Measurements from ENCODE around the gene RIN3.

The RIN3 gene

DNA sequence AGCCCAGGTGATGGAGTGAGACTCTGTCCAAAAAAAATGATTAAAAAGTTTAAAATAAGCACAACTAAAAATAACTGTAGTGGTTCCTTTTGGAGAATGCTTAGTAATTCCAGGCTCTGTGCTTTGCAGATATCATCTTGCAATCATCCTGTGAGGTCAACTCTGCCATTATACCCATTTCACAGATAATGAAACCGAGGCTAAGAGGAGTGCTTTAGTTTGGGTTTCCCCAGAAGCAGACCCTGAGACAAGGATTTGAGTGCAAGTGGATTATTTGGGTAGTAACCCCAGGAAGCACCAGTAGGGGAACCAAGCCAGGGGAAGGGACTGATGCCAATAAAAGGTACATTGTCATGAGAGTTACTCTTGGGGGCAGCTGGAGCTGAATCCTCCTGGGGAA, 44.7 kb downstream of the RIN3 start:
- DNase-seq = no peak

DNA sequence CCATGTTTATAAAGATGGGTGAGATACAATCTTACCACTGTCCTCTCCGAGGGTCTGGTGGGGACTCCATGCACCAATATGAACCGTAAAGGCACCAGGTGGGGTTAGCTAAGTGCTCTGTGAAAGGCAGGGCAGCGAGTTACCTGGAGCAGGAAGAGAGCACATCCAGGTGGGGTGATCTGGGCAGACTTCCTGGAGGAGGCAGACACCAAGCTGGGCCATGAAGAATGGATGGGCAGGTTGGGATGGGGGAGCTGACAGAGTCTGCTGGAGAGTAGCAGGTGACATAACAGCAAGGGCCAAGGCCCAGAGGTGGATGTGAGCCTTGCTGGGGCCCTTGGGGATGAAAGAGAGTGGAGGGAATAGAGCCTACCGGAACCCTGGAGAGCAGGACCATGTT, 45.9 kb downstream of the RIN3 start:
- no peak for DNase-seq

- no peak for DNase-seq
Observed at GRCh38 chr14:92560106-92560865, 46.7 kb downstream of the RIN3 start.

DNA sequence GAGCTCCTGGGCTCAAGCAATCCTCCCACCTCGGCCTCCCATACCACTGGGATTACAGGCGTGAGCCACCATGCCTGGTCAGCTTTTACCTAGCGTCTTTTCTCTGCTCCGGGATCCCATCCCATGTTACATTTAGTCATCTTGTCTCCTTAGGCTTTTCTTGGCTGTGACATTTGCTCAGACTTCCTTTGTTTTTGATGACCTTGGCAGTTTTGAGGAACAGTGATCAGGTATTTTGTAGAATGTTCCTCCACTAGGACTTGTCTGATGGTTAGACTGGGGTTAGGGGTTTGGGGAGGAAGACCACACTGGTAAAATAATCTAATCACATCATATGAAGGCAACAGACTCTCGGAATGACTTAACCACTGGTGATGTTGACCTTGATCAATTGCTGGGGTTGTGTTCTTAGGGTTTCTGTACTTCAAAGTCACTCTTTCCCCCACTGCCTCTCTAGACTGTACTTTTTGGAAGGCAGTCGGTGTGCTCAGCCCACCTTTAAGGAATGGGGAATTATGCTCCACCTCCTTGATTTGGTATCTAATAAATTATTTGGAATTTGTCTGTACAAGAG, 48.4 kb downstream of the RIN3 start:
- no peak for DNase-seq

GRCh38 chr14:92563359-92563758, 49.8 kb downstream of the RIN3 start:
- no peak for DNase-seq

DNA sequence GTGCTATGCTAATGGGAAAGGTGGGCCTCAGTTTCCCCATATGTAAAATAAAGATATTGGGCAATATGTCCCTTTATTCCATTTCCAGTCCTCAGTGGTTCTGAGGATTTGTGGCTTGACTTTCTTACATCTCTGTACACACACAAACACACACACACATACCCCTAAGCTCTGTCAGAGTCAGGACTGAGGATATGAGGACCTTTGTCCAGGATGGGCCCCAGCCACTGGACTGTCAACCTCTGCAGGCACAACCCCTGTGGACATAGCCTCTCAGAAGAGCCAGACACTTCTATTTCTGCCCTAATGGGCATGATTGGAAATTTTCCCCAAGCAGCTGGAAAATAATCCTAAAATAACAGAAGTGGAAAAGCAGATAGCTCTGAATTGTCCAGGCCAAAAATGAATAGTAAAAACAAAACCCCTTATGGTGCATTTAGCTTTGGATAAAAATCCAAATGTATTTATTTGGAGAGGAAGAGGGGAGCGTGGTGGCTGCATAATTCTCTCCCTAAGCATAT, 50.2 kb downstream of the RIN3 start:
- no peak for DNase-seq

GRCh38 chr14:92564344-92565039, 50.9 kb downstream of the RIN3 start:
- DNase-seq = no peak

GRCh38 chr14:92565040-92565717, 51.6 kb downstream of the RIN3 start:
- DNase-seq = no peak

DNA sequence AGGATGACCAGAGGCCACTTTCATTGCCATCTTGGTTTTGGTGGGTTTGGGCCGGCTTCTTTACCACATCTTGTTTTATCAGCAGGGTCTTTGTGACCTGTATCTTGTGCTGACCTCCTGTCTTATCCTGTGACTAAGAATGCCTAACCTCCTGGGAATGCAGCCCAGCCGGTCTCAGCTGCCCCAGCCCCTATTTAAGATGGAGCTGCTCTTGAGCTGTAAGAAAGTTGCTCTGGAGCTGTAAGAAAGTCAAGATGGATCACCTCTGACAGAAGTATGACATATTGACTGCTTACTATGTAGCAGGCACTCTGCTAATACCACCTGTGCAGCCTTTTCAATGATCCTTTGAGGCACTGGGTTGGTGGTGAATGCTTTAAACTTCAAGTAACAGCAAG, 52.1 kb downstream of the RIN3 start:
- no peak for DNase-seq

- no peak for DNase-seq
Observed at GRCh38 chr14:92567173-92567725, 53.7 kb downstream of the RIN3 start.

- no peak for DNase-seq
Observed at GRCh38 chr14:92568621-92569479, 55.3 kb downstream of the RIN3 start.

DNA sequence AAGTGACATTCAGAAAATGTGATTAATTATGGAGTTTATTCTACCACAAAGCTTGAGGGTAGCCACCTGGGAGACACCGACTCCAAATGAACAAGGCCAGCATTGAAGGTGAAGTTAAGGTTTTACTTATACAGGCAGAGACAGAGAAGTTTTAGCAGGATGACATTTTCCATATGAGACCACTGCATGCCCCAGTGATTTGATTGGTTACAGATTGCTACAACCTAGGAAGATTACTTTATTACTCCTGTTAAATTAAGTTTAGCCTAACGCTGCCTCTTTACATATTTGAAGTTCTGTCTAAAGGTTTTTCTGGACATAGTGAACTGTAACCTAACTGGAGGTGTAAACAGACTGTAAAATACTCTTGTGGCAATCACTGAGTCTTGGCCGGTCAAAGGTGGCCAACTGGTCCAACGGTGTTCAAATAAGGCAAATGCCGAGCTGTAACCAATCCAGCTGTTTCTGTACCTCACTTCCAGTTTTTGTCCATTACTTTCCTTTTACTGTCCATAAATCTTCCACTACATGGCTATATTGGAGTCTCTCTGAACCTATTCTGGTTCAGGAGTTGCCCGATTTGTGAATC, 57.2 kb downstream of the RIN3 start:
- DNase-seq = no peak

DNA sequence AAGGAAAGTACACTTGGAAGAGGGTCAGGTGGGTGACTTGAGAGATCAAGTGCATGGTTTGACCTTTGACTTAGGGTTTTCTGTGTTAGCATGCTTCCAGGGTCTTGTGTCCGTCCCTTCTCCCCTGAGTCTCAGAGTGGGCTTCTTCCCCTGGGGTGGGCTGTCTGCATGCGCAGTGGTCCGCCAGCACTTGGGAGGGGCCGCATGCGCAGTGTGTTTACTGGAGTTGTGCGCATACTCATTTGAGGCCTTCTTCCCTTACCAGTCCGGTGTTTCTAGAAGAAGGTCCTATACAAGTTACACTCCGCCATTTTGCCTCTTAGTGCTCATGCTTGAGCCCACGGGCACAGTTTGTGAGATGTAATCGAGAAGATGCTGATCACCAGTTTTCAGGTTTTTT, 58.5 kb downstream of the RIN3 start:
- no peak for DNase-seq

- DNase-seq = peak; percentile 46
Observed at GRCh38 chr14:92573761-92574498, 60.3 kb downstream of the RIN3 start.

DNA sequence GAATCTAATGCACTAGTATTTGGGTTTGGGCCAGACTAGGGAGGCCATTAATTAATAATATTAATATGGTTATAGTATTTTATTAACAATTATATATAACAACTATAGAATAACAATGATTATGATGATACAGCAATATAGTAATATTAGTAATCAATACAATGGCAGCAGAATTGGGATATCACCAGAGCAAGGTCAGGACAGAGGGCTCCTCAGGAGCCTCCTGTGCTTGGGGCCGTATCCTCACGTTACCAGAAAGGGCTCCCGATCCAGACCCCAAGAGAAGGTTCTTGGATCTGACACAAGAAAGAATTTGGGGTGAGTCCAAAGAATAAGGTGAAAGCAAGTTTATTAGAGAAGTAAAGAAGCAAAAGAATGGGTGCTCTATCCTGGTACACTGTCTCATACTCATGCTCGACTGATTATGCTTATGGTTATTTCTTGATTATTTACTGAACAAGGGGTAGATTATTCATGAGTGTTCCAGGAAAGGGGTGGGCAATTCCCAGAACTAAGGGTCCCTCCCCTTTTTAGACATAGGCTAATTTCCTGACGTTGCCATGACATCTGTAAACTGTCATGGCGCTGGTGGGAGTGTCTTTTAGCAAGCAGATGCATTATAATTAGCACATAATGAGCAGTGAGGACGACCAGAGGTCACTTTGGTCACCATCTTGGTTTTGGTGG, 61.6 kb downstream of the RIN3 start:
- no peak for DNase-seq

GRCh38 chr14:92575748-92576303, 62.2 kb downstream of the RIN3 start:
- no peak for DNase-seq

DNA sequence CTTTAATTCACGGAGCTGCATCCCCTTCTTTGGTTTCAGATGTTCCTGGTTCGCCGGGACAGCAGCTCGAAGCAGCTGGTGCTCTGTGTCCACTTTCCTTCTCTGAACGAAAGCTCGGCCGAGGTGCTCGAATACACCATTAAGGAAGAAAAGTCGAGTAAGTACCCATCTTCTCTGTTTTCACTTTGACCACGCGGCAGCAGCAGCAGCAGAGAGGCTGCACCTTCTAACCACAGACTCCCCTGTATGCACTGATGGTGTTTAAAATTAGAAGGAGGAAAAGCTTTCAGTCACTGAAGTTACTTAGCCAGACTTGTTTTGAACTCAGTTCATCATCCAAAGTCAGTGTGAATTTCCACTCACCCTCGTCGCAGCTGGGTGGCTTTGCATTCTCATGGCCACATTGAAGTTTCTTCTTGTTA, 63.8 kb downstream of the RIN3 start:
- no peak for DNase-seq

- DNase-seq = no peak
Observed at GRCh38 chr14:92578511-92578910, 64.9 kb downstream of the RIN3 start.

DNA sequence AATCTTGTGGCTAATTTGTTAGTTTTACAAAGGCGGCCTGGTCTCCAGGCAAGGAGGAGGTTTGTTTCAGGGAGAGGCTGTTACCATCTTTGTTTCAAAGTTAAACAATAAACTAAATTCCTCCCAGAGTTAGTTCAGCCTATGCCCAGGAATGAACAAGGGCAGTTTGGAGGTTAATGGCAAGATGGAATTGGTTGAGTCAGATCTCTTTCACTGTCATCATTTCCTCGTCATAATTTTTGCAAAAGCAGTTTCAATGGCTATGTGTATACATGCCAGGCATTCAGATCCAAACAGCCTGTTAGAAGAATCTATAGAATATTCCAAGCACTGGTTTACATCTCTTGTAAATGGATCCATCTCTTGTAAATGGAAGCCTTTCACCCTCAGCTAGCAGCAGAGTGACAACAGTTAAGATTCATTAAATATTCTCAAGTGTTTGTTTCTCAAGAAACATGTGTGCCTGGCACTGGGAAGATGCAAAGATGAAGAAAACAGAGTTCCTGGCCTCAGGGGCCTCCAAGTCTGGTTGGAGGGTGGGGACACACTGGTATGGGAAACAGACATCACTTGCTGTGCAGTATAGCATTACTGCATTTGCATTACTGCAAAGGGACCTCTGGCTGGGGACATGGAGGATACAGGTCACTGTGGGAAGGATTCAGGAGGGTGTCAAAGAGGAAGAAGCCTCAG, 65.8 kb downstream of the RIN3 start:
- DNase-seq = no peak
